ENCODE measurements around the gene PINLYP. TPM values are rescaled to one million over a fixed set of nuclear protein-coding genes. Genes with fewer than 3 reads are reported as not detected.
A peak's percentile ranks its signal among the peaks of the same experiment; 100 is the strongest.

Gene PINLYP
- total and polyA plus RNA-seq, 2 of the 13 experiments (the other 11 are each of a cell fraction or from before 2014, with no cell fraction given): 0.21 to 0.24 TPM

DNA sequence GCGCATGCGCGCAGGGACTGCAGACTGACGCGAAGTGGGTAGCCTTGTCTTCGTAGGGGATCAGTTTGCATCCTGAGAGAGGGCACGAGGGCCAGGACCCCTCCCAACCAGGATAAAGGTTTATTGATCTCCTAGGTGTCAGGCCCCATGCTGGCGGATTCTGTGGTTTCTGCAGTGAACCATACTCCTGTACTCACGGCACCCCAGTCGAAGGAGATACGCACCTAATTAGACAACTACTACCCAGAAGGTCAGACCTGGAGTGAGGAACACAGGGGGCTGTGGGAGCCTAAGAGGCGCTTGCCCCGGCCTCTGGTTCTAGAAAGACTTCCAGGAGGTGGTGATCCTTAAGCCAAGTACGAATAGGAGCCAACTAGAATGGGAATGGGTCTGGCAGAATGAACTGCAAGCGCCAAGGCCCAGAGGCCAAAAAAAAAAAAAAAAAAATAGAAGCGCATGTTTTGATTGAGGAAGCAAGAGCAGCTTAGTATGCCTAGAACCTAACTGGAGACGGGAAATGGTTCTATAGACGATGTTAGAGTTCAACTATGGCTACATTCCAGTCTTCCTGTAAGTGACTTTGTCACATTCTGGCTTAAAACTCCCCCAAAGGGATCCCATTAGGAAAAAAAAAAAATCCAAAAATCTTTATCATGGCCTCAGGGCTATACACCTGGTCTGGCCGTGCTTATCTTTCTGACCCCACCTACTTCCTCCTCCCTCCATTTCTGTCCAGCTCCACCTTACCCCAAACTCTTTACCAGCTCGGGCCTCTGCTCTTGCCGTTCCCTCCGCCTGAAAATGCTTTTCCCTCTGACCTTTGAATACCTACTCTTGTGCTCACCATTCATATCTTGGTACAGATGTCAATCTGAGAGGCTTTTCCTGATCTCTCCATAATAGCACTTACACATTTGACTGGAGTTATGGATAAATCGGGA is 44.7 kb downstream of the PINLYP start (continued):
- TF ChIP-seq, protein P1, sequence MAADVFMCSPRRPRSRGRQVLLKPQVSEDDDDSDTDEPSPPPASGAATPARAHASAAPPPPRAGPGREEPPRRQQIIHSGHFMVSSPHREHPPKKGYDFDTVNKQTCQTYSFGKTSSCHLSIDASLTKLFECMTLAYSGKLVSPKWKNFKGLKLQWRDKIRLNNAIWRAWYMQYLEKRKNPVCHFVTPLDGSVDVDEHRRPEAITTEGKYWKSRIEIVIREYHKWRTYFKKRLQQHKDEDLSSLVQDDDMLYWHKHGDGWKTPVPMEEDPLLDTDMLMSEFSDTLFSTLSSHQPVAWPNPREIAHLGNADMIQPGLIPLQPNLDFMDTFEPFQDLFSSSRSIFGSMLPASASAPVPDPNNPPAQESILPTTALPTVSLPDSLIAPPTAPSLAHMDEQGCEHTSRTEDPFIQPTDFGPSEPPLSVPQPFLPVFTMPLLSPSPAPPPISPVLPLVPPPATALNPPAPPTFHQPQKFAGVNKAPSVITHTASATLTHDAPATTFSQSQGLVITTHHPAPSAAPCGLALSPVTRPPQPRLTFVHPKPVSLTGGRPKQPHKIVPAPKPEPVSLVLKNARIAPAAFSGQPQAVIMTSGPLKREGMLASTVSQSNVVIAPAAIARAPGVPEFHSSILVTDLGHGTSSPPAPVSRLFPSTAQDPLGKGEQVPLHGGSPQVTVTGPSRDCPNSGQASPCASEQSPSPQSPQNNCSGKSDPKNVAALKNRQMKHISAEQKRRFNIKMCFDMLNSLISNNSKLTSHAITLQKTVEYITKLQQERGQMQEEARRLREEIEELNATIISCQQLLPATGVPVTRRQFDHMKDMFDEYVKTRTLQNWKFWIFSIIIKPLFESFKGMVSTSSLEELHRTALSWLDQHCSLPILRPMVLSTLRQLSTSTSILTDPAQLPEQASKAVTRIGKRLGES (CRISPR knock-in tag; IDR thresholded peaks at IDR 0.05; ENCODE audit: borderline replicate concordance): no peak
- TF ChIP-seq XRCC5 (optimal IDR thresholded peaks at IDR 0.05; ENCODE audit: low read length) (peak; percentile 4), JUND (CRISPR knock-in tag; IDR thresholded peaks at IDR 0.05) (no peak), NFE2L1 (CRISPR knock-in tag; IDR thresholded peaks at IDR 0.05; ENCODE audit: borderline replicate concordance) (no peak), GATAD2A (CRISPR knock-in tag; IDR thresholded peaks at IDR 0.05) (no peak), DMAP1 (CRISPR knock-in tag; IDR thresholded peaks at IDR 0.05) (no peak), ZNF383 (CRISPR knock-in tag; IDR thresholded peaks at IDR 0.05; ENCODE audit: borderline replicate concordance) (no peak), TAF1 (CRISPR knock-in tag; IDR thresholded peaks at IDR 0.05) (no peak), ZBTB33 (CRISPR knock-in tag; IDR thresholded peaks at IDR 0.05) (peak; percentile 80), ZNF619 (CRISPR knock-in tag; IDR thresholded peaks at IDR 0.05) (0 out of 2 replicates have a peak, but pooled peaks have one; percentile 7), MAFK (conservative IDR thresholded peaks at IDR 0.05 in 1 of 2, IDR thresholded peaks at IDR 0.05 in 1 of 2; ENCODE audit: low read length in 2 of 2) (no peak)
- TF ChIP-seq, protein P2, sequence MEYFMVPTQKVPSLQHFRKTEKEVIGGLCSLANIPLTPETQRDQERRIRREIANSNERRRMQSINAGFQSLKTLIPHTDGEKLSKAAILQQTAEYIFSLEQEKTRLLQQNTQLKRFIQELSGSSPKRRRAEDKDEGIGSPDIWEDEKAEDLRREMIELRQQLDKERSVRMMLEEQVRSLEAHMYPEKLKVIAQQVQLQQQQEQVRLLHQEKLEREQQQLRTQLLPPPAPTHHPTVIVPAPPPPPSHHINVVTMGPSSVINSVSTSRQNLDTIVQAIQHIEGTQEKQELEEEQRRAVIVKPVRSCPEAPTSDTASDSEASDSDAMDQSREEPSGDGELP (IDR thresholded peaks at IDR 0.05; ENCODE audit: borderline replicate concordance, low read depth): no peak
- TF ChIP-seq, protein P3, sequence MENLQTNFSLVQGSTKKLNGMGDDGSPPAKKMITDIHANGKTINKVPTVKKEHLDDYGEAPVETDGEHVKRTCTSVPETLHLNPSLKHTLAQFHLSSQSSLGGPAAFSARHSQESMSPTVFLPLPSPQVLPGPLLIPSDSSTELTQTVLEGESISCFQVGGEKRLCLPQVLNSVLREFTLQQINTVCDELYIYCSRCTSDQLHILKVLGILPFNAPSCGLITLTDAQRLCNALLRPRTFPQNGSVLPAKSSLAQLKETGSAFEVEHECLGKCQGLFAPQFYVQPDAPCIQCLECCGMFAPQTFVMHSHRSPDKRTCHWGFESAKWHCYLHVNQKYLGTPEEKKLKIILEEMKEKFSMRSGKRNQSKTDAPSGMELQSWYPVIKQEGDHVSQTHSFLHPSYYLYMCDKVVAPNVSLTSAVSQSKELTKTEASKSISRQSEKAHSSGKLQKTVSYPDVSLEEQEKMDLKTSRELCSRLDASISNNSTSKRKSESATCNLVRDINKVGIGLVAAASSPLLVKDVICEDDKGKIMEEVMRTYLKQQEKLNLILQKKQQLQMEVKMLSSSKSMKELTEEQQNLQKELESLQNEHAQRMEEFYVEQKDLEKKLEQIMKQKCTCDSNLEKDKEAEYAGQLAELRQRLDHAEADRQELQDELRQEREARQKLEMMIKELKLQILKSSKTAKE (CRISPR knock-in tag; IDR thresholded peaks at IDR 0.05; ENCODE audit: borderline replicate concordance): no peak
- TF ChIP-seq, protein P4, sequence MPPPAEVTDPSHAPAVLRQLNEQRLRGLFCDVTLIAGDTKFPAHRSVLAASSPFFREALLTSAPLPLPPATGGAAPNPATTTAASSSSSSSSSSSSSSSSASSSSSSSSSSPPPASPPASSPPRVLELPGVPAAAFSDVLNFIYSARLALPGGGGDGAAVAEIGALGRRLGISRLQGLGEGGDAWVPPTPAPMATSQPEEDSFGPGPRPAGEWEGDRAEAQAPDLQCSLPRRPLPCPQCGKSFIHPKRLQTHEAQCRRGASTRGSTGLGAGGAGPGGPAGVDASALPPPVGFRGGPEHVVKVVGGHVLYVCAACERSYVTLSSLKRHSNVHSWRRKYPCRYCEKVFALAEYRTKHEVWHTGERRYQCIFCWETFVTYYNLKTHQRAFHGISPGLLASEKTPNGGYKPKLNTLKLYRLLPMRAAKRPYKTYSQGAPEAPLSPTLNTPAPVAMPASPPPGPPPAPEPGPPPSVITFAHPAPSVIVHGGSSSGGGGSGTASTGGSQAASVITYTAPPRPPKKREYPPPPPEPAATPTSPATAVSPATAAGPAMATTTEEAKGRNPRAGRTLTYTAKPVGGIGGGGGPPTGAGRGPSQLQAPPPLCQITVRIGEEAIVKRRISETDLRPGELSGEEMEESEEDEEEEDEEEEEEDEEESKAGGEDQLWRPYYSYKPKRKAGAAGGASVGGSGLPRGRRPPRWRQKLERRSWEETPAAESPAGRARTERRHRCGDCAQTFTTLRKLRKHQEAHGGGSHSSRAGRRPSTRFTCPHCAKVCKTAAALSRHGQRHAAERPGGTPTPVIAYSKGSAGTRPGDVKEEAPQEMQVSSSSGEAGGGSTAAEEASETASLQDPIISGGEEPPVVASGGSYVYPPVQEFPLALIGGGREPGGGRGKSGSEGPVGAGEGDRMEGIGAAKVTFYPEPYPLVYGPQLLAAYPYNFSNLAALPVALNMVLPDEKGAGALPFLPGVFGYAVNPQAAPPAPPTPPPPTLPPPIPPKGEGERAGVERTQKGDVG (CRISPR knock-in tag; IDR thresholded peaks at IDR 0.05; ENCODE audit: borderline replicate concordance): peak; percentile 78; the same call in 1 of the 2 replicates
- TF ChIP-seq, protein P5, sequence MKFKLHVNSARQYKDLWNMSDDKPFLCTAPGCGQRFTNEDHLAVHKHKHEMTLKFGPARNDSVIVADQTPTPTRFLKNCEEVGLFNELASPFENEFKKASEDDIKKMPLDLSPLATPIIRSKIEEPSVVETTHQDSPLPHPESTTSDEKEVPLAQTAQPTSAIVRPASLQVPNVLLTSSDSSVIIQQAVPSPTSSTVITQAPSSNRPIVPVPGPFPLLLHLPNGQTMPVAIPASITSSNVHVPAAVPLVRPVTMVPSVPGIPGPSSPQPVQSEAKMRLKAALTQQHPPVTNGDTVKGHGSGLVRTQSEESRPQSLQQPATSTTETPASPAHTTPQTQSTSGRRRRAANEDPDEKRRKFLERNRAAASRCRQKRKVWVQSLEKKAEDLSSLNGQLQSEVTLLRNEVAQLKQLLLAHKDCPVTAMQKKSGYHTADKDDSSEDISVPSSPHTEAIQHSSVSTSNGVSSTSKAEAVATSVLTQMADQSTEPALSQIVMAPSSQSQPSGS (CRISPR knock-in tag; IDR thresholded peaks at IDR 0.05): no peak

Measured in HepG2 (cell line).